ENCODE measurements around the gene HOXD3.

DNA sequence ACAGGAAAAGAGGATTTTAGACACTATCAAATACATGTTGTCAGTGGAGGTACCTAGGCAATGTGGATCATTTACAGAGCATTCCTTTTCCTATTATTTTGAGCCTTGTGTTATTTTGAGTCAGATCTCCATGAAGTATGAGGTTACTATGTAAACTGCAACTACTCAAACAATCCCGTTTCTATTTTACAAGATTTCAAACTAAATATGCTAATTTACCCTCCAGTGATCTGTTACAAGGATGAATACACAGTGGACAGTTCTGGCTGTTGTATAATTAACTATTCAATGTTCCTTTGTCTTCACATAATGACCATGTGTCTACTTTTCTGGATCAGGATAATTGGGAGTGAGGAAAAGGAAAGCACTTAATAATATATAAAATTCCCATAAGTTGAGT lies 35.9 kb downstream of the HOXD3 start:
- TF ChIP-seq, protein P1, sequence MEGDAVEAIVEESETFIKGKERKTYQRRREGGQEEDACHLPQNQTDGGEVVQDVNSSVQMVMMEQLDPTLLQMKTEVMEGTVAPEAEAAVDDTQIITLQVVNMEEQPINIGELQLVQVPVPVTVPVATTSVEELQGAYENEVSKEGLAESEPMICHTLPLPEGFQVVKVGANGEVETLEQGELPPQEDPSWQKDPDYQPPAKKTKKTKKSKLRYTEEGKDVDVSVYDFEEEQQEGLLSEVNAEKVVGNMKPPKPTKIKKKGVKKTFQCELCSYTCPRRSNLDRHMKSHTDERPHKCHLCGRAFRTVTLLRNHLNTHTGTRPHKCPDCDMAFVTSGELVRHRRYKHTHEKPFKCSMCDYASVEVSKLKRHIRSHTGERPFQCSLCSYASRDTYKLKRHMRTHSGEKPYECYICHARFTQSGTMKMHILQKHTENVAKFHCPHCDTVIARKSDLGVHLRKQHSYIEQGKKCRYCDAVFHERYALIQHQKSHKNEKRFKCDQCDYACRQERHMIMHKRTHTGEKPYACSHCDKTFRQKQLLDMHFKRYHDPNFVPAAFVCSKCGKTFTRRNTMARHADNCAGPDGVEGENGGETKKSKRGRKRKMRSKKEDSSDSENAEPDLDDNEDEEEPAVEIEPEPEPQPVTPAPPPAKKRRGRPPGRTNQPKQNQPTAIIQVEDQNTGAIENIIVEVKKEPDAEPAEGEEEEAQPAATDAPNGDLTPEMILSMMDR (IDR thresholded peaks at IDR 0.05; ENCODE audit: low read depth, low read length, missing input control), result no peak
- TF ChIP-seq, protein P2, sequence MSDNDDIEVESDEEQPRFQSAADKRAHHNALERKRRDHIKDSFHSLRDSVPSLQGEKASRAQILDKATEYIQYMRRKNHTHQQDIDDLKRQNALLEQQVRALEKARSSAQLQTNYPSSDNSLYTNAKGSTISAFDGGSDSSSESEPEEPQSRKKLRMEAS (IDR thresholded peaks at IDR 0.05), result no peak
- TF ChIP-seq, protein P3, sequence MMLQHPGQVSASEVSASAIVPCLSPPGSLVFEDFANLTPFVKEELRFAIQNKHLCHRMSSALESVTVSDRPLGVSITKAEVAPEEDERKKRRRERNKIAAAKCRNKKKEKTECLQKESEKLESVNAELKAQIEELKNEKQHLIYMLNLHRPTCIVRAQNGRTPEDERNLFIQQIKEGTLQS (IDR thresholded peaks at IDR 0.05), result no peak
- TF ChIP-seq TAF1 (conservative IDR thresholded peaks at IDR 0.05) (no peak), RAD21 (IDR thresholded peaks at IDR 0.05) (no peak), GABPA (IDR thresholded peaks at IDR 0.05 in 1 of 2, conservative IDR thresholded peaks at IDR 0.05 in 1 of 2) (no peak), SP1 (IDR thresholded peaks at IDR 0.05) (no peak), JUND (IDR thresholded peaks at IDR 0.05) (no peak), YY1 (IDR thresholded peaks at IDR 0.05) (no peak)
- TF ChIP-seq, protein P4, sequence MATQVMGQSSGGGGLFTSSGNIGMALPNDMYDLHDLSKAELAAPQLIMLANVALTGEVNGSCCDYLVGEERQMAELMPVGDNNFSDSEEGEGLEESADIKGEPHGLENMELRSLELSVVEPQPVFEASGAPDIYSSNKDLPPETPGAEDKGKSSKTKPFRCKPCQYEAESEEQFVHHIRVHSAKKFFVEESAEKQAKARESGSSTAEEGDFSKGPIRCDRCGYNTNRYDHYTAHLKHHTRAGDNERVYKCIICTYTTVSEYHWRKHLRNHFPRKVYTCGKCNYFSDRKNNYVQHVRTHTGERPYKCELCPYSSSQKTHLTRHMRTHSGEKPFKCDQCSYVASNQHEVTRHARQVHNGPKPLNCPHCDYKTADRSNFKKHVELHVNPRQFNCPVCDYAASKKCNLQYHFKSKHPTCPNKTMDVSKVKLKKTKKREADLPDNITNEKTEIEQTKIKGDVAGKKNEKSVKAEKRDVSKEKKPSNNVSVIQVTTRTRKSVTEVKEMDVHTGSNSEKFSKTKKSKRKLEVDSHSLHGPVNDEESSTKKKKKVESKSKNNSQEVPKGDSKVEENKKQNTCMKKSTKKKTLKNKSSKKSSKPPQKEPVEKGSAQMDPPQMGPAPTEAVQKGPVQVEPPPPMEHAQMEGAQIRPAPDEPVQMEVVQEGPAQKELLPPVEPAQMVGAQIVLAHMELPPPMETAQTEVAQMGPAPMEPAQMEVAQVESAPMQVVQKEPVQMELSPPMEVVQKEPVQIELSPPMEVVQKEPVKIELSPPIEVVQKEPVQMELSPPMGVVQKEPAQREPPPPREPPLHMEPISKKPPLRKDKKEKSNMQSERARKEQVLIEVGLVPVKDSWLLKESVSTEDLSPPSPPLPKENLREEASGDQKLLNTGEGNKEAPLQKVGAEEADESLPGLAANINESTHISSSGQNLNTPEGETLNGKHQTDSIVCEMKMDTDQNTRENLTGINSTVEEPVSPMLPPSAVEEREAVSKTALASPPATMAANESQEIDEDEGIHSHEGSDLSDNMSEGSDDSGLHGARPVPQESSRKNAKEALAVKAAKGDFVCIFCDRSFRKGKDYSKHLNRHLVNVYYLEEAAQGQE (IDR thresholded peaks at IDR 0.05), result no peak
- TF ChIP-seq, protein P5, sequence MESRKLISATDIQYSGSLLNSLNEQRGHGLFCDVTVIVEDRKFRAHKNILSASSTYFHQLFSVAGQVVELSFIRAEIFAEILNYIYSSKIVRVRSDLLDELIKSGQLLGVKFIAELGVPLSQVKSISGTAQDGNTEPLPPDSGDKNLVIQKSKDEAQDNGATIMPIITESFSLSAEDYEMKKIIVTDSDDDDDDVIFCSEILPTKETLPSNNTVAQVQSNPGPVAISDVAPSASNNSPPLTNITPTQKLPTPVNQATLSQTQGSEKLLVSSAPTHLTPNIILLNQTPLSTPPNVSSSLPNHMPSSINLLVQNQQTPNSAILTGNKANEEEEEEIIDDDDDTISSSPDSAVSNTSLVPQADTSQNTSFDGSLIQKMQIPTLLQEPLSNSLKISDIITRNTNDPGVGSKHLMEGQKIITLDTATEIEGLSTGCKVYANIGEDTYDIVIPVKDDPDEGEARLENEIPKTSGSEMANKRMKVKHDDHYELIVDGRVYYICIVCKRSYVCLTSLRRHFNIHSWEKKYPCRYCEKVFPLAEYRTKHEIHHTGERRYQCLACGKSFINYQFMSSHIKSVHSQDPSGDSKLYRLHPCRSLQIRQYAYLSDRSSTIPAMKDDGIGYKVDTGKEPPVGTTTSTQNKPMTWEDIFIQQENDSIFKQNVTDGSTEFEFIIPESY (IDR thresholded peaks at IDR 0.05), result no peak

Measured in liver (tissue), 3 donors.